ENCODE results near the gene CTNND2.

CTNND2 gene

GRCh38 chr5:11311272-11311671 is 593.0 kb downstream of the CTNND2 start:
- no peak for DNase-seq (ENCODE audit: low read depth)

- no peak for DNase-seq (ENCODE audit: low read depth)
These were observed 594.1 kb downstream of the CTNND2 start for GRCh38 chr5:11310158-11310557.

- DNase-seq (ENCODE audit: low read depth), result no peak
These were observed 597.9 kb downstream of the CTNND2 start for GRCh38 chr5:11306365-11306764.

GRCh38 chr5:11305245-11305644 is 599.0 kb downstream of the CTNND2 start:
- no peak for DNase-seq (ENCODE audit: low read depth)

GRCh38 chr5:11304641-11305040 is 599.6 kb downstream of the CTNND2 start:
- DNase-seq (ENCODE audit: low read depth), result no peak

GRCh38 chr5:11302663-11303062 is 601.6 kb downstream of the CTNND2 start:
- no peak for DNase-seq (ENCODE audit: low read depth)

GRCh38 chr5:11301171-11301570 is 603.1 kb downstream of the CTNND2 start:
- no peak for DNase-seq (ENCODE audit: low read depth)

GRCh38 chr5:11300736-11301135 is 603.5 kb downstream of the CTNND2 start:
- DNase-seq (ENCODE audit: low read depth), result no peak

- no peak for DNase-seq (ENCODE audit: low read depth)
These were observed 605.4 kb downstream of the CTNND2 start for GRCh38 chr5:11298877-11299276.

GRCh38 chr5:11293523-11293922 is 610.7 kb downstream of the CTNND2 start:
- DNase-seq (ENCODE audit: low read depth), result no peak

GRCh38 chr5:11292648-11293356 is 611.4 kb downstream of the CTNND2 start:
- no peak for DNase-seq (ENCODE audit: low read depth)

GRCh38 chr5:11289733-11290132 is 614.5 kb downstream of the CTNND2 start:
- DNase-seq (ENCODE audit: low read depth), result no peak

- no peak for DNase-seq (ENCODE audit: low read depth)
These were observed 615.0 kb downstream of the CTNND2 start for GRCh38 chr5:11289208-11289607.

GRCh38 chr5:11281842-11282241 is 622.4 kb downstream of the CTNND2 start:
- DNase-seq (ENCODE audit: low read depth), result no peak

GRCh38 chr5:11277323-11277722 is 626.9 kb downstream of the CTNND2 start:
- no peak for DNase-seq (ENCODE audit: low read depth)

GRCh38 chr5:11273180-11273903 is 630.9 kb downstream of the CTNND2 start:
- no peak for DNase-seq (ENCODE audit: low read depth)

- no peak for DNase-seq (ENCODE audit: low read depth)
These were observed 634.7 kb downstream of the CTNND2 start for GRCh38 chr5:11269515-11269914.

- no peak for DNase-seq (ENCODE audit: low read depth)
These were observed 635.4 kb downstream of the CTNND2 start for GRCh38 chr5:11268891-11269290.

GRCh38 chr5:11266331-11266730 is 637.9 kb downstream of the CTNND2 start:
- DNase-seq (ENCODE audit: low read depth), result no peak

- no peak for DNase-seq (ENCODE audit: low read depth)
These were observed 643.0 kb downstream of the CTNND2 start for GRCh38 chr5:11261241-11261640.

- DNase-seq (ENCODE audit: low read depth), result no peak
These were observed 646.2 kb downstream of the CTNND2 start for GRCh38 chr5:11258001-11258400.

- no peak for DNase-seq (ENCODE audit: low read depth)
These were observed 651.7 kb downstream of the CTNND2 start for GRCh38 chr5:11252523-11252922.

GRCh38 chr5:11252075-11252474 is 652.2 kb downstream of the CTNND2 start:
- no peak for DNase-seq (ENCODE audit: low read depth)

GRCh38 chr5:11251247-11251646 is 653.0 kb downstream of the CTNND2 start:
- no peak for DNase-seq (ENCODE audit: low read depth)

Data from stimulated activated CD8-positive, alpha-beta memory T cell treated with anti-CD3 and anti-CD28 coated beads, Interleukin-4, amount 100 ng/mL, for 24 hours (primary cell).